ENCODE data around the gene LRRC4.

The LRRC4 gene, protein sequence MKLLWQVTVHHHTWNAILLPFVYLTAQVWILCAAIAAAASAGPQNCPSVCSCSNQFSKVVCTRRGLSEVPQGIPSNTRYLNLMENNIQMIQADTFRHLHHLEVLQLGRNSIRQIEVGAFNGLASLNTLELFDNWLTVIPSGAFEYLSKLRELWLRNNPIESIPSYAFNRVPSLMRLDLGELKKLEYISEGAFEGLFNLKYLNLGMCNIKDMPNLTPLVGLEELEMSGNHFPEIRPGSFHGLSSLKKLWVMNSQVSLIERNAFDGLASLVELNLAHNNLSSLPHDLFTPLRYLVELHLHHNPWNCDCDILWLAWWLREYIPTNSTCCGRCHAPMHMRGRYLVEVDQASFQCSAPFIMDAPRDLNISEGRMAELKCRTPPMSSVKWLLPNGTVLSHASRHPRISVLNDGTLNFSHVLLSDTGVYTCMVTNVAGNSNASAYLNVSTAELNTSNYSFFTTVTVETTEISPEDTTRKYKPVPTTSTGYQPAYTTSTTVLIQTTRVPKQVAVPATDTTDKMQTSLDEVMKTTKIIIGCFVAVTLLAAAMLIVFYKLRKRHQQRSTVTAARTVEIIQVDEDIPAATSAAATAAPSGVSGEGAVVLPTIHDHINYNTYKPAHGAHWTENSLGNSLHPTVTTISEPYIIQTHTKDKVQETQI

DNA sequence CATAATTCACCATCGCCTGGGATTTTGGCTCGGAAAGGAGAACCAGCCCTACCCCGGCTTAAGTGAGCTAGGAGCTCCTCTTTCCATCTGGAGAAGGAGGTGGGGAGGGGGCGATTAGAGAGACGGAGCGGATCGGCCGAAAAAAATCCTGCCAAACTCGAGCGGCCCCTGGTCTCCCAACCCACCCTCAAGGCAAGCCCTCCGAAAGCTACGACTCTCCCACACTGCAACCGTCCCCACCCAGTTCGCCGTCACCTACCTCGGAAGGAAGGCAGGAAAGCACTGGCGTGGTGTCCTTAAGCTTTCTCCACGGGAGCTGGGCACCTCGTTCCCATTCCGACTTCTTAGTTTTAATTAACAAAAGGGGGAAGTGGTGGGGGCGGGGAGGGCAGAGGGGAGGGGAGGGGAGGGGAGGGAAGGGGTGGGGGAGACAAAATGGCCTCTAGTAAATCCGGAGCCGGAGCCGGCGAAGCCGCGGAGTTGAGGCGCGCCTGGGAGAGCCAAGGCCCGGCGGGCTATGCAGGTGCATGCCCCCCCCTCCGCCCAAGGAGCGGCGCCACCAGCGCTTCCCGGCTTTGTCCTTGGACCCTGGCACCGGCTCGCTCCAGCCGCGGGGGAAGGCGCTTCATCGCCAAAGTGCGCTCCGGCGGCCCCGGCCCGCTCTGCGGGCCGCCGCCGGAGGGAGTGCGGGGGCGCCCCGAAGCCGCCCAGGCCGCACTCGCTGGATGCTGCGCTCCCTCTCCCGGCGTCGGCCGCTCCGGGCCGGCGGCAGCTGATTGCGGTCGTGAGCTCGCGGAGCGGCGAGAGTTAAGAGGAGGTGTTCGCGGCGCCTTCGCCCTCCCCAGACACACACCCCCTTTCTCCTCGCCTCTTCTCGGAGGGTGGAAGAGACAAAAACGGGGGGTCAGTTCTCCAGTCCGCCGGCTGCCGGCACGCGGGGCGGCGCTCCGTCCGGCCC is at the start of gene LRRC4:
LRRC4 (minus strand) TSS at position 784 of the 958 bp plus-strand sequence. CDS start 797 bp downstream, outside the sequence.
- DNase-seq, result peak; percentile 47
- peak; percentile 37 for ATAC-seq

DNA sequence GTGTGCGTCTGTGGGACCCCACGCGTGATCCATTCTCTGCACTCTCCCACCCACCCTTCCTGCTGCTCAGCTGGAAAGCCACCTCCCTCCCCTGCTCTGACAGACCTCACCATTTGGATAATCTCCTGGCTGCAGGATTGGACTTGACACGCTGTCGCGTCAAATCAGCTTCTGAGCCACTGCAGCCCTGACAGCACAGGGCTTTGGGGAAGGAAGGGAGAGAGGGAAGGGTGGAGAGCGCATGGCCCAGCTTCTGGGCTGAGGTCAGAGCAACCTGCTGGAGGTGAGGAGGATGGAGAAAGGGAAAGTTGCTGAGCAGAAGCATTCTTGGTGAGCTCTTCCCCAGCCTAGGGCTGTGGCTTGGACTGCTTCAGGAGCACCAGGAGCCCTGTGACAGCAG is 48.9 kb upstream of the LRRC4 start:
- ATAC-seq, result no peak
- DNase-seq, result no peak

DNA sequence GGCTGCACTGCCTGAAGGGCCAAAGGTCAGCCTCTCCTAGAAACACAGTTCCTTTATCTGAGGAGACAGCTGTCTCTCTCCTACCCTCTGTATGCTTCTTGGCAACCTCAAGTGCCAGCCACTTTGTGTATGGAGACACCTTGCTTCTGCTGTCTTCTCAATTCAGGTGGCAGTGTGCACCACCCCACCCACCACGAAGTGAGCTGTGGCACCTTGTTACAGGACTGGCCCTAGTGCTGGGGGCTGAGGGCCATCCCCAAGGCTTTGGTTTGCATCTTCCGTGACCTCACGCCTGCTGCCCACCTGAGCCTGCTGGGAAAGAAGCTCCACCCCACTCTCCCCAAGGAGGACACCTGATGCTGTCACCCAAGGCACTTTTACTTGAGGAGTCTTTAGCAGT is 47.1 kb upstream of the LRRC4 start:
- ATAC-seq (no peak), DNase-seq (no peak)

DNA sequence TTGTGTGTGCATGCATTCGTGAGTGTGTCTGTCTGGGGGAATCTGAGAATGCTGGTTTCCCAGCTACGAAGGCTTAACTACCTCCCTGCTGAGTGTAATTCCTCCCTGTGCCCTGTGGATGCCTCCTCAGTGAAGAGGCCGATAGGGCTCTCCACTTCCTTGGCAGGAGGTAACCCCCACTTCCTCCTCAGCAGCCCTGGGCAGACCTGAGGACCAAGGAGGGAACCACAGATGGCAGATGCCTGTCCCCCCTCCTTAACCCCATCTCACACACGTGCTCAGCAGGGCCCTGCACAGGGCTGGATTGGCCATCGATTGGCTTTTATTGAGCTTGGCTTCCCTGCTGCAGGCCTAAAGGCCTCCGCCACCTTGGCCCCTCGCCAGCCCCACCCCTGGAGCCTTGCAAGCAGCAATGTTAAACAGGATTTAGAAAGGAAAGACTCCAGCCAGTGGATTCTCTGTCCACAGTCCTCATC is 45.6 kb upstream of the LRRC4 start:
- DNase-seq (no peak), ATAC-seq (no peak)

DNA sequence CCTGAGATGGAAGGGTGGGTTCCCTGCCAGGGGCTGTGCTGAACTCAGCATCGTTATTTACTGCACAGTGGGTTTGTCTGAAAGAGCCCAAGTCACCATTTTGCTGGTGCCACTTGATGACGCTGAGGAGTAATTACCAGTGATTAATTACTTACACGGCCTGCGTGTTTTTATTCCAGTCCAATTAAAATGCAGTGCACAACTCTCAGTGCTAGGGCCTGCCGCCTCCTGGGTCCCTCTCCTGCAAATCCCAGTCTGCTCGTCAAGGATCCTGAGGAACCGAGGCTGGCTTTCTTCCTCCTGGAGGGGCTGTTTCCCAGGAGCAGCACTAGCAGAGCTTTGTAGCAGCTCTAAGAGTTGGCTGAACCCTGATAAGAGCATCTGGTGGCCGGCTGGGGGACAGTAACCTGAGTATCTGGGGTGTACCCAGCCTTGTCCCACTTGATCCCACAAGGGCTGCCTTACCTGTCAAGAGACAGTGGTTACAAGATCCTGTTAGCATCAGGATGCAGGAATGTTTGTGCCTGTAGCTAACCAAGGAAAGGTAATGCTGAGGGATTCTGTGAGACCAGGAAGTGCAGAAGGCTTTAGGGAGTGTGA is 45.1 kb upstream of the LRRC4 start:
- DNase-seq (no peak), ATAC-seq (no peak)

DNA sequence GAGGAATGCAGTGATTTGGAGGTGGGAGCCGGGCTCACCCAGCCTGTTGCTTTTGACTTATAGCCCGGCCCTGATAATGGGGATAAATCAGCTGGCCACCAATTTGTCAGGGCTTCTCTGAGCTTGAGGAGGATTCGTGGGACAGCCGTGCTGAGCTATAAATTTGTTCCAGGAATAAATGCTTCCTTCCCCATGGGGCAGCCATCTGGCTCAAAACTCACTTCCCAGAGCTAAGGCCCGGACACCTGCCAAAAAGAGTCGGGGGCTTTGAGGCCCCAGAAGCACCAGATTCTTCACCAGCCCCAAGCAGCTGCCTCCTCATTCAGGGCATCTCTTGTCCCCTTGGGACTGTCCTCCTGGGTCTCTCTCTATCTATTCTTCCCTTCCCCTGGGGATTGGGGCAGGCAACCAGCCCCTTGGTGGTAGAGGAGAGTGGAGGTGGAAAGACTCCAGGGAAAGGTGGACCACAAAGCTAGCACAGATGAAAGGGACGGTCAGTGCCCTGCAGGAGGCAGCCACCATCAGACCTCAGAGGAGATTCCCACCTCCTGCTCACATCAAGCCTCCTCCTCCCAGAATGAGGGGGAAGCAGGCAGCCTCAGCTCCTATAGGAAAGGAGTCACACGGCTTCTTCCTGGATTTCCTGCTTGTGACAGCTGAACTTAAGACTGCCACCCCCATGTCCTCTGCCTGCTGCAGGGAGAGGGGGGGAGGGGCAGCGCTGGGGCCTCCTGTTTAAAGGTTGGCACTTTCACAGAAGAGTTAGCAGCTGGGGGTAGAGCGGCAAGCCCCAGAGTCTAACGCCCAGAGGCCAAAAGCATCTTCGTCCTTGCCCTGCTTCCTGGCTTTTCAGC is 44.2 kb upstream of the LRRC4 start:
- DNase-seq, result no peak

DNA sequence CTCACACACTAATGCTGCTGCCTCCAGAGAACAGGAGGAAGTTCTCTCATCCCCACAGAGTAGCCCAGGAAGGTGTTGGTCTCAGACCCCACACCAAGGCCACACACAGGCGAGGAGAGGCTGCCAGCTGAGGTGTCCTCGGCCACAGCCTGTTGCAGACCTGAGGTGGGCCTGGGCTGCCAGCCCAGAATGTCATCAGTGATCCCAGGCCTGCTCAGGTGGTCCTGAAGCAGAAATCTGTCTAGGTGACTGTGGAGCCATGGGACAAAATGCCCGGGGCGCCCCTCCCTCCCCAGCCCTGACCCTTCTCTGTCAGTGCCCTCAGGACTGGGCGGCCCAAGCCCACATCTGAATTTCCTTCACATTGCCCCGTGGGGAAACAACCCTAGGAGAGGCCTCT is 43.5 kb upstream of the LRRC4 start:
- DNase-seq (no peak), ATAC-seq (no peak)

More for the DNA sequence above, 44.2 kb upstream of the LRRC4 start:
- ATAC-seq, result no peak

DNA sequence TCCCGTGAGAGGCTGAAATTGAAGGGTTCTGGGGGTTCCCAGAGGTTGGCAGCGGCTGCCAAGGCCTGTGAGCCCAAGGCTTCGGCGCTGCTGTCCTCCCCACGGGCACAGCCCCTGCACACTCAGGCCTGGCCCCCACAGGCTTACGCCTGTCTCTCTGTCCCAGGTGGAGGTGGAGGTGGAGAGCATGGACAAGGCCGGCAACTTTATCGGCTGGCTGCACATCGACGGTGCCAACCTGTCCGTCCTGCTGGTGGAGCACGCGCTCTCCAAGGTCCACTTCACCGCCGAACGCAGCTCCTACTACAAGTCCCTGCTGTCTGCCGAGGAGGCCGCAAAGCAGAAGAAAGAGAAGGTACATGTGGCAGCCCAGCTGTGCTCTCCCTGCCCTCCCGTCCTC is 43.1 kb upstream of the LRRC4 start:
- no peak for ATAC-seq
- no peak for DNase-seq

DNA sequence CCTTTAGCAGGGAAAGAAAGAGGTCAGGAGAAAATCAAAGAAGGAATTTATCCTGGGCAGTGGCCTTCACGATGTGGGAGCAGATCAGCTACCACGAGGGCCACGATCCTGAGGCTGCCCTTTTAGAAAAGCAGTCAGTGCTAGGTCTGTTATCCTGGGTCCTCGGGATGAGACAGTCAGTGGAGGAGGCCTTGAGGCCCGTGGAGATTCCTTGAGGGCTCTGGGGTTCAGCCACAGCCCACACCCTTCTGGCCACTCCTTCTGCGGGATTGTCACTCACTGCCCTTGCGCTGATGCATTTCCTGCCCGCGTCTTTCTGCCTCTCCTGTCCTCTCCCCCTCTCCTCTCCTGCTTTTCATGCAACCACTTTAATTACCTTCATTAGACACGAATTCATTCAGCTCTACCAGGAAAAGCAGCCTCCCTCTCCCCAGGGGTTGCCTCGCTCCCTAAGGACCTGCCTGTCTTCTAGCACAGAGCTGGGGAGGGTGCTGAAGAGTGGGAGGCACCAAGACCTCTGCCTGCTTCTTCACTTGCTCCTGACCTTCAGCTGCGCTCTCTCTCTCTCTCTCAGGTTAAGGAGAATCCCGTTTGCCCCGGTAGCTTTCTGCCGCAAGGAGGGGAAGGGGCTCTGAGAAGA is 42.6 kb upstream of the LRRC4 start:
- DNase-seq, result no peak
- ATAC-seq, result no peak

DNA sequence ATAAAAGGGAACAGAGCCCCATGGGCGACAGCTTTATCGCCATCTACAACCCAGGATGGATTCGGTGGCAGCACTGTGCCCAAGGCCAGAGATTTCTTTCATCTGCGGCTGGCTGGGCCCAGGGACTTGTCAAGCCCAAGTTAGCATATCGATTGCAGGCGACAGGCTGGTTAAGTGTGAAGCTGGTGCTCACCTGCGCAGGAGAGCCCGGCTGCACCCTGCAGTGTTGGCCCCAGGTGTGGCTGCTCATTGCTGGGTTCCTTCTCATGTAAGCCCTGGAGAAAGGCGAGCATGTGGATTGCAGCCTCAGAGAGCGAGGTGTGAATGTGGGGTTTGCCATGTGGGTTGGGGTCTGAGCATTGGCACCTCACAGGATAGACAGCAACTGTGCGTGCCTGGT is 40.6 kb upstream of the LRRC4 start:
- DNase-seq (no peak), ATAC-seq (no peak)

DNA sequence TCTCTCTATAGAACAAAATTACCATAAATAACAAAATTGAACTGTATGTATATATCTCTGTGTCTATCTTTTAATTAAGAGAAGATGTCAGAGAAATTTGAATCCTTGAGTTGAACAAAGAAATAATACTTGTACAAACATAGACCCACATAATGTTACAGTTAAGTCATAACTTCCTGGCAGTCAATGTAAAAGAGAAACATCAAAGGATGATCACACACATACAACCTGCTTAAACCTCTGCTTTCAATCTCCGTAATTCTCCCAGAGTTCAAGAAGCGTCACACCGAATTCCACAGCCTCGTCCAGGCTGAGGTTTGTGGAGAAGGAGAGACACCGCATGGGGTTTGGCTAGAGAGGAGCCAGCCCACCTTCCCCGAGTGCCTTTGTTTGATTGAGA is 40.1 kb upstream of the LRRC4 start:
- DNase-seq (no peak), ATAC-seq (no peak)

DNA sequence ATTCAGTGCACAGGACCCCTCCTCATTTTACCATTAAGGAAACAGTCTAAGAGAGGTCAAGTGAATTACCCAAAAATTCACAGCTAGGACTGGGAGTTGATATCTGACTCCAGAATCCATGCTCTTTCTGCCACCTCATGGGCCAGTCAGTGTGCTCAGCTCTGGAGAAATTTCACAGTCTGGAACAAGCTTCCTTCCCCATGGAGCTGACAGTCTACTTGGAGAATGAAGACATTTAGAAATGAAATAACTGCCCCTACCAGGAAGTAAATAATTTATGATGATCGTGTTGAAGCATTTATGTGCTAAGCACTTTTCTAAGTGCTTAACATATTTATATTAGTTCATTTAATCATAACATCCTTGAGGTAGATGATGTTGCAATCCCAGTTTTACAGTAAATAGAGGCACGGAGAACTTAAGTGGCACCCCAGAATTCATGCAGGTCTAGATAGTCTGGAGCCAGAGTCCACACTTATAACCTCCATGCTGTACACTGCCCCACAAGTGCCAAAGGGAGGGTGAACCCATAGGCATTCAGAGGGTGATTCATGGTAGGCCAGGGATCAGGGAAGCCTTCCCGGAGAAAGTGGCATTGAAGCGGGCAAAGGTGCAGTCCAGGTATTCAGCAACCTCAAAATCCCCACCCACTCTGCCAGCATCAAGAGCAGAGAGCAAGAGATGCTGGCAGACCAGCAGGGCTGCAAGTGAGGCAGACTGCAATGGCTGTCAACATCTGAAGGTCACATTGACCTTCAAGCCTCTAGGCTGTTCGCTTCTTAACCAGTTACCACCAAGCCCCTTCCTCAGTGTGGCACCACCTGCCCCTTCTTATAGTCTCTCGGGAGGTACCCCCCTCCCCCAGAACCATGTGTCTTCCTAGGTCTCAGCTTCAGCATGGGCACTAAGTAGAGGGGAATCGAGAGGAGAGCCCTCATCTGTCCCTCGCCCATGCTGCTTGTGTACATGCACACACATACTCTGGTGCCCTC is 38.4 kb upstream of the LRRC4 start:
- no peak for DNase-seq

DNA sequence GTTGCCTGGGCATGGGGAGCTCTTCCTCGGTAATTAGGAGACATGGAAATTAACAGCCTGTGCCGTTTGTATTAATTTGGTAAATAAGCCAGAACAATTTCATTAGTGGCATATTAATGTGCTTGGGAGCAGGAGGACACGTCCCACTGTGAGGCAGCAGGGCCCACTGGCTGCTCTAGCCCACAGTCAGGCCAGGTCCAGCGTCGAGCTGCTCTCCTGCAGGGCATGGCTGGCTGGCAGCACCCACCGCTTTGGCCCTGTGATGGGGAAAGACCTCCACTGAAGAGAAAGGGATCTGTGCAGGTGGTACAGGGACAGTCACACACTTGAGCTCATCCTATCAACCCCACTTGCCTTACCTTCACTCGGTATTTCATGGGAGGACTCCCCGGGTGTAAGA is 37.5 kb upstream of the LRRC4 start:
- no peak for ATAC-seq
- no peak for DNase-seq

More for the DNA sequence above, 38.4 kb upstream of the LRRC4 start:
- no peak for ATAC-seq

DNA sequence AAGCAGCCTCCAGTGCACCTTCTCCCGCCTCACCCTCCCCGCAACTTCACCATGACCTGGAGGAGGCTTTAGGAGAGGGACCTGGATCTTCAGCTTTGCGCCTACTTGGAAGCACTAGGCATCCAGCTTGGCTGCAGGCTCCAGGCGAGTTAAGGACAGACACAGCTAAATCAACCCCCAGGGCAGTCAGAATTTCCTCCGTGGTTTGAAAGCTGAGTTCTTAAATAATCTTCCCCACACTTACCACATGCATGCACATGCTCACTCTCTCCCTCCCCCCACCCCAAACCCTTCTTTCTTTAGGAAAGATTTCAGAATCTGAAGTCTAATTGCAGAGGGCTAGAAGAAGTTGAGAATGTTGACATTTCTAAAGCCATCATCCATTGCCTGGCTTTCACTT is 36.7 kb upstream of the LRRC4 start:
- ATAC-seq (no peak), DNase-seq (no peak)

DNA sequence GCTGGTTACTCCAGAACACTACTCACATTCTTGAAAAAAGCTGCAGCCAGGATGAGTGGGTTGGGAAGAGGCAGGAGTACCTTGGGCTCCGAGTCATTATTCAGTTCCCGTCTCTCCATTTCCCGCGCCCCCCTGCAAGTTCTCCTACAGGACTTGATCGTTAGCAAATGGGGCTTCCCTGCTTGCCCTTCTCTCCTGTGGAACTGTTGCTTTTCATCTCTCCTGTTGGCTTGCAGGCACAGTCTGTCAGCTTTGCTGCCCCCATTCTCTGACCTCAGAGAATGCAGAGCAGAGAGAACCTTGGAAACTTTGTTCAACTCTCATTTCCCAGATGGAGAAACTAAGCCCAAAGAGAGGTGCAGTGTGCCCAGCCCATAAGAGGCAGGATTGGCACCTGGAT is 35.6 kb upstream of the LRRC4 start:
- DNase-seq (no peak), ATAC-seq (no peak)

DNA sequence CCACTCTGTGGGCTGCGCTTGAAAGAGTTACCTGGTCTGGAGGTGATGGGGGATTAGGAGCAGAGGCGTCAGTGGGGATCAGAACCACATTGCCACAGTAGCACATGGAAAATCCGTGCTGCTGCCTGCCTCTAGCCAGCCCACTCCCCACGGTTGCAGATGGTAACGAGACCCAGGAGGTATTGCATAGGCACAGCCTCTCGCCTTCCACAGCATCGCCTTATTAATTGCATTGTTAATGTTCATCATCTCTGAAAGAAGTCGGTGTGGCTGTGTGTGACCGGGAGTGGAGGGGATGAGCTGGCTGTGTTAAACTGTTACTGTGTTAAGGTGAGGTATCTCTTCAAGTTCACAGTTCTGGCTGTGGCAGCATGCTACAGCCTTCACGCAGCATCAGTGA is 35.2 kb upstream of the LRRC4 start:
- ATAC-seq, result no peak
- DNase-seq, result no peak

DNA sequence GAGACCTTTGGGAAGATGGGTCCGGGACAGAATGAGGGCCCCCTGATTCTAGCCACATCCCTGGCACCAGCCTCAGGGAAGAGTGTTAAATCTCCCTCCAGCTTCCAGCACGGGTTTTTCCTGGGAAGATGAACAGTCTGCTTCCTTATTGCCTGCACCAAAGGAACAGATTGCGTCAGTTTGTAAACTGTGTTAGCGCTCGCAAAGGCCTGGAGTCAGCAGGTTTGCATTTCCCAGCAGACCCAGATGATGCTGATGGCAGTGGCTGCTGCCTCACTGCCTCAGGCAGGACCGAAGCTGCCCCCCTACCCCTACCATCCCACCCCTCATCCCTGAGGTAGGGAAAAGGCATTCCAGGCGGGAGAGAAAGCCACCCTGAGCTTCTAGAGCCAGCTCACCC is 34.6 kb upstream of the LRRC4 start:
- DNase-seq (no peak), ATAC-seq (no peak)

DNA sequence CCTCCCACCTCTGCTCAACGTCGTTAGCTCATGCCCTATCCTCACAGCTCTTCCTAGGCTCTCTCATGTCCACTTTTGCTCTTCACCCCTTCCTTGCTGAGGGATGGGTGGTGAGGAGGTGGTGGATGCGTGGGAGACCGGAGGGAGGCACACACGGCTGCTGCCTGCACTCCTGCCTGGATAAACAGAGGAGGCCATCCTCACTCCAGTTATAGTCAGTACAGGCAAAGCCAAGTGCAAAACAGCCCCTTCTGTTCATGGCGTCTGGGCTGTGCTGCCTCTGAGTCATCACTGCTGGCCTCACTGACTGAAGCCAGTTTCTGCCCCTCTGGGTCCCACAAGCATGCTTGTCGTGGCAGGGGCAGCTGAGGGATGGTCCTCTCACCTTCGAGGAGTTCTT is 31.9 kb upstream of the LRRC4 start:
- no peak for ATAC-seq
- DNase-seq, result no peak

DNA sequence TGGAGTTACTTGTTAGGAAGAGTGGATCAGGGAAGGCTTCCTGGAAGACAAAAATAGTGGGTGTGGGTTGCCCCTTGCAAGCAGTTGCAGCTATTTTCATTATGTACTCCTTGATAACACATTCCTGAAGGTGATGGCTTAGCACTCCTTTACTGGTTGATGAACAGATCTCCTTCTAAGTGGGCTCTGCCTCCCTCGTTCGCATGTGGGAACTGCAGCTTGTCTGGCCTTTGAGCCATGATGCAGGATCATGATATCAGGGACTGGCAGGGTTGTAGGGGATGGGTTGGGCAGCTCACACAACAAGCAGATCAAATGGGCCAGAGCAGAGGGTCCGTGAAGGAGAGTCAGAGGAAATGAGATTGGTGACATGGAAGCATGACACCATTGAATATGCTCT is 28.8 kb upstream of the LRRC4 start:
- DNase-seq (no peak), ATAC-seq (no peak)
